Activated T-helper 1 cell treated with anti-CD3 and anti-CD28 coated beads, Interleukin-12 subunit alpha, Interleukin-12 subunit beta, Interleukin-2, Interleukin-4 antibody, amounts not matched to agents 30 ng/mL and 10 ng/mL and 1 ng/mL, durations not matched to agents 14 hours and 24 hours and 36 hours (primary cell): ENCODE results near the gene IL5RA. TPM values are rescaled to one million over a fixed set of nuclear protein-coding genes. Genes with fewer than 3 reads are reported as not detected.

ENCODE experiments used
- DNase-seq: peaks from one replicate; pipeline ENCODE4 v3.0.0; 2021; ENCODE audit warnings: low spot score
- H3K27ac Mint-ChIP-seq: one replicate; pipeline ENCODE4 v1.8.0; 2021; ENCODE audit warnings: mild to moderate bottlenecking, mixed read lengths
- H3K27me3 Mint-ChIP-seq: one replicate; pipeline ENCODE4 v1.8.0; 2022; ENCODE audit warnings: mild to moderate bottlenecking, moderate library complexity, mixed read lengths; ENCODE audit not compliant: insufficient read depth
- H3K36me3 Mint-ChIP-seq: one replicate; pipeline ENCODE4 v1.8.0; 2021; ENCODE audit warnings: low read depth, mixed read lengths
- H3K4me1 Mint-ChIP-seq: one replicate; pipeline ENCODE4 v1.8.0; 2021; ENCODE audit warnings: low read depth, mixed read lengths
- H3K4me3 Mint-ChIP-seq: one replicate; pipeline ENCODE4 v1.8.0; 2021; ENCODE audit warnings: mild to moderate bottlenecking, moderate library complexity, mixed read lengths
- H3K9me3 Mint-ChIP-seq: one replicate; pipeline ENCODE4 v1.8.0; 2021; ENCODE audit warnings: mixed read lengths
- intact Hi-C: fragments of 100-400 bp; cut with micrococcal nuclease; formaldehyde crosslinking; loops from one replicate; pipeline ENCODE4 v1.15.1; 2024
- total RNA-seq: library from RNA; stranded (reverse); gene quantifications from 2 replicates; pipeline ENCODE4 v1.2.3, GENCODE V29; 2022

IL5RA gene
- total RNA-seq, 1 donor from 2014 or later: not detected

- intact Hi-C loops: no loop called here
- H3K27ac Mint-ChIP-seq: no peak overlapping the region
- H3K9me3 Mint-ChIP-seq: no peaks in the 10 kb centered on the region
- no peak overlapping the region for H3K4me3 Mint-ChIP-seq
- no peaks in the 10 kb centered on the region for H3K36me3 Mint-ChIP-seq
- H3K27me3 Mint-ChIP-seq: peaks cover under 1% of the 10 kb centered on the region
- no peak for DNase-seq
- H3K4me1 Mint-ChIP-seq: no peaks in the 10 kb centered on the region
These were observed 8.3 kb downstream of the IL5RA start for GRCh38 chr3:3101660-3102458.

- Mint-ChIP-seq H3K27me3 (peaks cover 2% of the 10 kb centered on the region), H3K4me3 (no peak overlapping the region), H3K36me3 (no peaks in the 10 kb centered on the region), H3K27ac (no peak overlapping the region), H3K9me3 (no peaks in the 10 kb centered on the region), H3K4me1 (no peaks in the 10 kb centered on the region)
- no peak for DNase-seq
- intact Hi-C loops: no loop called here
These were observed 12.2 kb downstream of the IL5RA start for GRCh38 chr3:3097958-3098357.

- DNase-seq: no peak
- Mint-ChIP-seq H3K4me1 (no peaks in the 10 kb centered on the region), H3K27ac (no peak overlapping the region), H3K9me3 (no peaks in the 10 kb centered on the region), H3K27me3 (peaks cover 3% of the 10 kb centered on the region), H3K4me3 (no peak overlapping the region), H3K36me3 (no peaks in the 10 kb centered on the region)
- intact Hi-C loops: no loop called here
These were observed 21.2 kb downstream of the IL5RA start for GRCh38 chr3:3089017-3089416.

- no peaks in the 10 kb centered on the region for H3K4me1 Mint-ChIP-seq
- no peaks in the 10 kb centered on the region for H3K36me3 Mint-ChIP-seq
- no peak for DNase-seq
- H3K9me3 Mint-ChIP-seq: no peaks in the 10 kb centered on the region
- no peak overlapping the region for H3K27ac Mint-ChIP-seq
- intact Hi-C loops: no loop called here
- H3K27me3 Mint-ChIP-seq: peaks cover 3% of the 10 kb centered on the region
- H3K4me3 Mint-ChIP-seq: no peak overlapping the region
These were observed 22.3 kb downstream of the IL5RA start for GRCh38 chr3:3087716-3088465.

- Mint-ChIP-seq H3K27ac (no peak overlapping the region), H3K4me1 (no peaks in the 10 kb centered on the region), H3K9me3 (no peaks in the 10 kb centered on the region), H3K27me3 (peaks cover 3% of the 10 kb centered on the region), H3K36me3 (no peaks in the 10 kb centered on the region), H3K4me3 (no peak overlapping the region)
- DNase-seq: no peak
- intact Hi-C loops: no loop called here
These were observed 22.9 kb downstream of the IL5RA start for GRCh38 chr3:3087279-3087678.

GRCh38 chr3:3086239-3086638, 23.9 kb downstream of the IL5RA start:
- intact Hi-C loops: no loop called here
- no peaks in the 10 kb centered on the region for H3K9me3 Mint-ChIP-seq
- no peak overlapping the region for H3K27ac Mint-ChIP-seq
- DNase-seq: no peak
- H3K4me1 Mint-ChIP-seq: no peaks in the 10 kb centered on the region
- H3K4me3 Mint-ChIP-seq: no peak overlapping the region
- H3K27me3 Mint-ChIP-seq: peaks cover 3% of the 10 kb centered on the region
- no peaks in the 10 kb centered on the region for H3K36me3 Mint-ChIP-seq

- Mint-ChIP-seq H3K36me3 (no peaks in the 10 kb centered on the region), H3K4me1 (no peaks in the 10 kb centered on the region), H3K27ac (no peak overlapping the region), H3K4me3 (no peak overlapping the region), H3K9me3 (no peaks in the 10 kb centered on the region), H3K27me3 (peaks cover 3% of the 10 kb centered on the region)
- no peak for DNase-seq
- intact Hi-C loops: no loop called here
These were observed 24.4 kb downstream of the IL5RA start for GRCh38 chr3:3085782-3086181.

- H3K9me3 Mint-ChIP-seq: no peaks in the 10 kb centered on the region
- no peaks in the 10 kb centered on the region for H3K4me1 Mint-ChIP-seq
- no peak for DNase-seq
- no peak overlapping the region for H3K4me3 Mint-ChIP-seq
- H3K36me3 Mint-ChIP-seq: no peaks in the 10 kb centered on the region
- H3K27ac Mint-ChIP-seq: no peak overlapping the region
- H3K27me3 Mint-ChIP-seq: peaks cover 2% of the 10 kb centered on the region
- intact Hi-C loops: no loop called here
These were observed 25.3 kb downstream of the IL5RA start for GRCh38 chr3:3084890-3085289.

- no peaks in the 10 kb centered on the region for H3K4me1 Mint-ChIP-seq
- no peak for DNase-seq
- peaks cover 2% of the 10 kb centered on the region for H3K27me3 Mint-ChIP-seq
- H3K36me3 Mint-ChIP-seq: no peaks in the 10 kb centered on the region
- no peak overlapping the region for H3K4me3 Mint-ChIP-seq
- intact Hi-C loops: no loop called here
- H3K9me3 Mint-ChIP-seq: no peaks in the 10 kb centered on the region
- H3K27ac Mint-ChIP-seq: no peak overlapping the region
These were observed 27.8 kb downstream of the IL5RA start for GRCh38 chr3:3082234-3082924.

- no peak for DNase-seq
- H3K36me3 Mint-ChIP-seq: no peaks in the 10 kb centered on the region
- no peak overlapping the region for H3K27ac Mint-ChIP-seq
- H3K4me1 Mint-ChIP-seq: no peaks in the 10 kb centered on the region
- H3K4me3 Mint-ChIP-seq: no peak overlapping the region
- peaks cover 2% of the 10 kb centered on the region for H3K27me3 Mint-ChIP-seq
- intact Hi-C loops: no loop called here
- H3K9me3 Mint-ChIP-seq: no peaks in the 10 kb centered on the region
These were observed 28.6 kb downstream of the IL5RA start for GRCh38 chr3:3081381-3082233.

GRCh38 chr3:3080309-3080708, 29.9 kb downstream of the IL5RA start:
- no peaks in the 10 kb centered on the region for H3K4me1 Mint-ChIP-seq
- DNase-seq: no peak
- intact Hi-C loops: no loop called here
- H3K36me3 Mint-ChIP-seq: no peaks in the 10 kb centered on the region
- peaks cover 2% of the 10 kb centered on the region for H3K27me3 Mint-ChIP-seq
- H3K9me3 Mint-ChIP-seq: no peaks in the 10 kb centered on the region
- H3K27ac Mint-ChIP-seq: no peak overlapping the region
- no peak overlapping the region for H3K4me3 Mint-ChIP-seq

GRCh38 chr3:3074551-3075257, 35.5 kb downstream of the IL5RA start:
- Mint-ChIP-seq H3K36me3 (no peaks in the 10 kb centered on the region), H3K9me3 (no peaks in the 10 kb centered on the region), H3K27me3 (no peaks in the 10 kb centered on the region), H3K27ac (no peak overlapping the region), H3K4me3 (no peak overlapping the region), H3K4me1 (no peaks in the 10 kb centered on the region)
- DNase-seq: no peak
- intact Hi-C loops: no loop called here
